CD4-positive, alpha-beta memory T cell (primary cell): ENCODE data around the gene RAMP1. TPM values are rescaled to one million over a fixed set of nuclear protein-coding genes. Genes with fewer than 3 reads are reported as not detected.

Experiments used
- polyA plus RNA-seq, 2 donors: library from polyadenylated mRNA; unstranded; fragments of 300-500 nt; fragmentation: Illumina TruSeq; gene quantifications; one replicate each; pipeline ENCODE4 v1.2.3, GENCODE V29; 2021
- total RNA-seq, 2 experiments: library from RNA; stranded (reverse); gene quantifications; one replicate each; pipeline ENCODE4 v1.2.3, GENCODE V29; 2021

The RAMP1 gene
- total and polyA plus RNA-seq, 4 experiments from 2014 or later: 1.3 to 10.8 TPM; not detected in 2

Other genes with a start within 250 kb of the RAMP1 start
- 100 to 1,000 TPM; 114 to 119 TPM for gene LRRFIP1, start 232.0 kb upstream of the RAMP1 start, total RNA-seq
- 100 to 1,000 TPM in 1 of 2 donors, 10 to 100 TPM in 1; 88.0 to 198 TPM for gene LRRFIP1, start 232.0 kb upstream of the RAMP1 start, polyA plus RNA-seq
- 1 to 10 TPM in 1 of 2 experiments, under 1 TPM in 1; 0.61 to 1.1 TPM for gene RBM44, start 60.8 kb upstream of the RAMP1 start, total RNA-seq
- under 1 TPM; 0.17 to 0.33 TPM for gene RBM44, start 60.8 kb upstream of the RAMP1 start, polyA plus RNA-seq
- 10 to 100 TPM; 35.7 to 39.3 TPM for gene UBE2F, start 107.4 kb downstream of the RAMP1 start, total RNA-seq
- gene UBE2F, start 107.4 kb downstream of the RAMP1 start, polyA plus RNA-seq: 100 to 1,000 TPM in 1 of 2 donors, 10 to 100 TPM in 1; 82.4 to 116 TPM
- gene SCLY, start 201.4 kb downstream of the RAMP1 start, total RNA-seq: 10 to 100 TPM; 35.9 to 37.9 TPM
- 10 to 100 TPM; 17.7 to 18.9 TPM for gene SCLY, start 201.4 kb downstream of the RAMP1 start, polyA plus RNA-seq
- under 1 TPM; 0.28 to 0.41 TPM for gene ESPNL, start 240.7 kb downstream of the RAMP1 start, total RNA-seq
- not detected for gene ESPNL, start 240.7 kb downstream of the RAMP1 start, polyA plus RNA-seq